GM21390 (cell line): ENCODE measurements around the gene RANBP9.

Experiments
- ATAC-seq: cut with Tn5 transposase; IDR thresholded peaks from one replicate; pipeline ENCODE4 v1.9.1; 2021; ENCODE audit not compliant: unreplicated experiment

RANBP9 gene

DNA sequence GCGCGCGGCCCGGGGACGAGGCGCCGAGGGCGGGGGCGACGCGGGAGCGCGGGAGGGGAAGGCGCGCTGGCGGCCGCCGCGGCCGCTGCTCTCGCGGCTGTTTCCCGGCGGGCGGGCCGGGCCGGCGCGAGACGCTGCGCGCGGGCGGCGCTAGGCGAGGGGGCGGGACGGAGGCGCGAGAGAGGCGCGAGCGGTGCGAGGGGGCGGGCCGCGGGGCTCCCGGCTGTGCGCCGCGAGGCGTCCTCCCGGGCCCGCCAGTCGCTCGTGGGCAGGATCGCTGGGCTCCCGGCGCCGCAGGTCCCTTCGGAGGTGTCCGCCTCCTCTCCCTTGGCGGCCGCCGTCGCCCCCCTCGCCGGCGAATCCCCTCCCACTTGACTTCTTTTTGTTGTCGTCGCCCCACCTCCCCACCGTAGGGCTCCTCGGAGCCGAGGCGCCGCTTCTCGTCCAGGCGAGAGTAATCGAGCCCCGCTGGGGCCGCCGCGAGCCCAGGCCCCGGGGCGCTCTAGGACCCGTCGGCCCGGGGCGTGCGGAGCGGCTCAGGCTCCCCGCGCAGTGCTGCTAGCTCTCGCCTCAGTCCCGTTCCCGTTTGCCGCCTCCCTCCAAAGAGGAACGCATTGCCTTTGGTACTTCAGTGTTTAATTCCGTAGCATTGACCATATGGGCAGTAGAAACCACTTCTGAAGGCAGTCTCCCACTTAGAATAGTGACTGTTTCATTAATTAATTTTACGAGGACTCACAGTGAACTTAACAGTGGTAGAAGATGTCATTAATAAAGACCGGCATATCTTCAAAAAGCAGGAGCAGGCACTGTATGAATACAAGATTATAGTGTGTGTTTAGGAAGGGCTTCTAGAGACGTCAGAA lies at the start of gene RANBP9:
RANBP9 (minus strand) TSS at position 103 of the 866 bp plus-strand sequence. CDS start 330 bp downstream, outside the sequence.
- ATAC-seq: peak; percentile 76

DNA sequence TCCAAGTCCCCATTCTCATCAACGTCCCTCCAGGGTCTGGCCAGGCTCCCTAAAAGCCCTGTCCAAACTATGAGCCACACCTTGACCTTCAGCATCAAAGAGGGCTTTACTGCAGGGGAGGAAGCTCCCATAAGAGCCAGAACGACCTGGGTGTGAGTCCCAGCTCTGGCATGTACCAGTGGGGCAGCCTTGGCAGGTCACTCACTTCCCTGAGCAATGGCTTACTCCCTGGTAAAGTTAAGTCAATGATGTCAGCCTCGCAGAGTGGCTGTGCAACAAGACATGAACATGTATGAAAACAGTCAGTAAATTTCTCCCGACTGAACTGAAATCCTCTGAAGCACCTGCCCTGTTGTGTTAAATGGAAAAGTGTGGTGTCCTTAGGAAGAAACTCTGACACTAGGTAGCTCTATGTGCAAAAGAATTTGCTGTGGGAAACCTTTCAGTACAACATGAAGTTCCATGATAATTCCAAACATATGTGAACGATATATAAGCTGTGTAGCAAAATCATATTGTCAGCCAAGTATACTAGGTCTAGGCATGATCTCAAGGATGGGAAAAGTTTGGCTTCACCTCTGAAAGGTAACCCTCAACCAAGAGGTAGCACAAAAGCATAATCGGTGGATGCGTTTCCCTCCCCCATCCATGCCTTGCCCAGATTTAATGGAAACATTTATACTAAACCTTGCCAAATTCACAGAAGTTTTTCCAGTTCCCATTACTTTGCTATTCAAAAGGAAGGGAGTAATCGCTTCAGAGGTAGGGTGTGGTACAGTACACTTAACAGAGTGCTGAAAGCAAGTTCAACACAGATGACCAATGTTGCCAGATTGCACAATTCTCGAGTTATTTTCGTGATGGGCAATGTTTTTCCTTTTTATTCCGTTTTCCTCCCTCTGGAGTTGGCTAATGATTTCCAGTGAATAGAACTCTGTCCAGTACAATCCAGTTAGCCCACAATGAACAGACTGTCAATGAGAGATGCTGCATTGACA lies 49.0 kb upstream of the RANBP9 start:
- ATAC-seq: no peak

GRCh38 chr6:13759025-13759424 lies 47.4 kb upstream of the RANBP9 start:
- ATAC-seq: no peak

GRCh38 chr6:13754644-13755043 lies 43.0 kb upstream of the RANBP9 start:
- no peak for ATAC-seq

DNA sequence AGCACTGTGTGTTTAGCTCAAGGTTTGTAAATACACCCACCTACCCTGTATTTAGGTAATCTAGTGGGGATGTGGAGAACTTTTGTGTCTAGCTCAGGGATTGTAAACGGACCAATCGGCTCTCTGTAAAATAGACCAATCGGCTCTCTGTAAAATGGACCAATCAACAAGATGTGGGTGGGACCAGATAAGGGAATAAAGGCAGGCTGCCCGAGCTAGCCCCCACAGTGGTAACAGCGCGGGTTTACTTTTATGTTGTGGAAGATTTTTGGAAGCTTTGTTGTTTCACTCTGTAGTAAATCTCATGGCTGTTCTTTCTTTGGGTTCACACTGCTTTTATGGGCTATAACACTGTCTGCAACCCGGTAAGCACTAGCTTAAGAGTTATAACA lies 32.1 kb upstream of the RANBP9 start:
- no peak for ATAC-seq

GRCh38 chr6:13742961-13743735 lies 31.5 kb upstream of the RANBP9 start:
- no peak for ATAC-seq

DNA sequence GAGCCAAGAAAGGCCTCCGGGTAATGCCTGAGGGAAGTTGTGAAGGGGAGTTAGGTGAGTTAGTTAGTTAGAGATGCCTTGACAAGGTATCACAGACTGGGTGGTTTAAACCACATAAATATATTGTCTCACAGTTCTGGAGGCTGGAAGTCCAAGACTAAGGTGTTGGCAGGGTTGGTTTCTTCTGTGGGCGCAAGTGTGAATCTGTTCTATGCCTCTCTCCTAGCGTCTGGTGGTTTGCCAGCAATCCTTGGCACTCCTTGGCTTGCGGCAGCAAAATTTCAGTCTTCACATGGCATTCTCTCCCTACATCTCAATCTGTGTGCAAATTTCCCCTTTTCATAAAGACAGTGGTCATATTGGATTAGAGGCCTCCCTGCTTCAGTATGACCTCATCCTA lies 29.7 kb upstream of the RANBP9 start:
- no peak for ATAC-seq

- no peak for ATAC-seq
Observed at GRCh38 chr6:13735031-13735430, 23.4 kb upstream of the RANBP9 start.

DNA sequence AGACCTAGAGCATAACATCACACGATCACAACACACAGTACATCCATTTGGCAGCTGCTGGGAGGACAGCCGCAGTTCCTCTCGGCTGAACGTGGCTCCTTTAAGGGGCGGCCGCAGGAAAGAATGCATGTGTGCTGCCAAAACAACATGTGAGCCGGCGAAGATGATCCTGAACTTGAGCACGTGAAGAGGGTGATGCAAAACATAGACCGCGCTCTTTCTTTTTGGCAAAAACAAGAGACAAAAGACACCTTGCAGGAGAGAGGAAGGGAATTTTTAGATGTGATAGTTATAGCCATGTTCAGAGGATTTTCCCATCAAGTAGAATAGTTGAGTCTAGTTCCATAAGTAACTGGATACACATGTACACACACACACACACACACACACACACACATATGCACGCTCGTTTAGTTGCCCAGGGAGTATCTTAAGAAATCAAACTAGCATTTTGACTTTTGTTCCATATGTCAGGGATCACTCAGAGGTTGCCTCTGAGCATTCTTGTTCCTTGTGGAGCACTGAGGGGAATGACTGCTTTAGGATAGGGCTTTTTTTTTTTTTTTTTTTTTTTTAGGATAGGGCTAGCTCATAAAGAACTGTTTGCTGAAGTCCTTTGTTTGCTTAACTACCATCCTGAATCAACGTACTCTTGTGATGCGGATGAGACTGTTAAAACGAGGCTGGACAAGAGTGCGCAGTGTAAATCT lies 21.7 kb upstream of the RANBP9 start:
- ATAC-seq: no peak

GRCh38 chr6:13730704-13731103 lies 19.1 kb upstream of the RANBP9 start:
- no peak for ATAC-seq

GRCh38 chr6:13729891-13730290 lies 18.3 kb upstream of the RANBP9 start:
- ATAC-seq: no peak

DNA sequence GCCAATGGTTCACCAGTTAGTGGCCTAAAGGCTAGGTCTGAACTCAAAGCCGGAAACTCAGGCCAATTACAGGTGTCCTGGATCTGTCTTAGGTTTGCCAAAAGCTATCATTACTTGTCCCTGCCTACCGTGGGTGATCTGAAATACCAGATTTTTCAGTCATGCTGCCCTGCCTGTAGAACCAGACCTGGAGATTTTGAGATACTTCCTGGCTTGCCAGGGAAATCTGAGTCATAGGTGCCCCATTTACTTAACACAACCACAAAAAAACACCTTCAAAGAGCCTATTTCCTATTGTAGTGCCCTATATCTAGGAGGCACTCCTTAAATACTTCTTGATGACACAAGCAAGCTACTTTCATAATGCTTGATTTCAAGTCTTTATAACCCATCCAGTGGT lies 13.9 kb upstream of the RANBP9 start:
- ATAC-seq: no peak

DNA sequence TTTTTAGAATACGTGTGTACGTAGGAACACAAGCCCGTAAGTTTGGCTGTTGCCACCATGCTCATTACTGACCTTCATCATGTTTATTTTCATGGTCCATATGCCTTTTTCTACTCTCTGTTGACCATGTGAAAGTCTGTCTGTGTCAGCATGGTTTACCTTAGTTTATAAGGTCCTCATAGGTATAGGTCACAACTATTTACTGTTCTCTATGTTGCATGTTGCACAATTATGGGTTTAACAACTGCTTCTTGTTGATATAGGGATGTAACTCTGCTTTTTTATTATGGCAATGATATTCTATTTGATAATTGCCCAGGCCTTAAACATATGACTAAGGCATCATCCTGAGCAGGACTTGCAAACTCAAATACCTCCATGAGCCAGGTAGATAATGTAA lies 13.4 kb upstream of the RANBP9 start:
- no peak for ATAC-seq

GRCh38 chr6:13724182-13724581 lies 12.5 kb upstream of the RANBP9 start:
- no peak for ATAC-seq

DNA sequence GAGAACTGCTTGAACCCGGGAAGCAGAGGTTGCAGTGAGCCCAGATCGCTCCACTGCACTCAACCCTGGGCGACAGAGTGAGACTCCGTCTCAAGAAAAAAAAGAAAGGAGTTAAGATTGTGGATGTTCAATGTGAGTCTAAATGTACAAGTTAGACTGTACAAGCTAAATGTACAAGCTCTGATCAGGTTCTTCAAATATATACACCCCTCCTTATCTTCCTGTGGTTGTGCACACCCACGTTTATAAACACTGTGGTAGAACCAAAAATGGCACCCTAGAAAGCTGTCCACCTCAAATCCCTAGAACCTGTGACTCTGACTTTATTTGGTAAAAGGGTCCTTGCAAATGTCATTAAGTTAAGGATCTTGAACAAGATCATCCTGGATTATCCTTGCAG lies 11.2 kb upstream of the RANBP9 start:
- ATAC-seq: no peak

DNA sequence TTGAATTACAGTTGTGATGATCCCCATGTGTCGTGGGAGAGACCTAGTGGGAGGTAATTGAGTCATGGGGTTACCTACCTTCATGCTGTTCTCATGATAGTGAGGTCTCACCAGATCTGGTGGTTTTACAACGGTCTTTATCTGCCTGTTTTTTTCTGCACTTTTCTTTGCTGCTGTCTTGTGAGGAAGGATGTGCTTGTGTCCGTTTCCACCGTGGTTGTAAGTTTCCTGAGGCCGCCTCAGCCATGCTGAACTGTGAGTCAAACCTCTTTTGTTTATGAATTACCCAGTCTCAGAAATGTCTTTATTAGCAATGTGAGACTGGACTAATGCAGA lies 6.5 kb upstream of the RANBP9 start:
- ATAC-seq: no peak

GRCh38 chr6:13716955-13717295 lies 5.3 kb upstream of the RANBP9 start:
- ATAC-seq: no peak

GRCh38 chr6:13716225-13716954 lies 4.8 kb upstream of the RANBP9 start:
- no peak for ATAC-seq

DNA sequence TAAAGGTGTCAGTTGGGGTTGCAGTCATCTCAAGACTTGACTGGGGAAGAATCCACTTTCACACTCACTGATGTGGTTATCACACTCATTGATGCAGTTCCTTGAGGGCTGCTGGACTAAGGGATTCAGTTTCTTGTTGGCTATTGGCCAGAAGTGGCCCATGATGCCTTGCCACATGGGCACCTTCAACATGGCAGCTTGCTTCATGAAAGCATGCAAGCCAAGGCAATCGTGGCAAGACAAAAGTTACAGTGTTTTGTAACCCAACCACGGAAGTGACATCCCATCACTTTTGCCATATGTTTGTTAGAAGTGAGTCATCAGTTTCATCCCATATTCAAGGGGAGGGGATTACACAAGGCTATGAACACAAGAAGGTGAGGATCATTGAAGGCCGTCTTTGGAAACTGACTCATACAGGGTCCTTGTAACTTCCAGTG lies 3.8 kb upstream of the RANBP9 start:
- no peak for ATAC-seq

GRCh38 chr6:13712599-13712898 lies 914 bp upstream of the RANBP9 start:
- ATAC-seq: no peak
